ENCODE measurements around the gene TRAK2.
"Not testable (repeated sequence)": the region's sequence is repeated elsewhere in the genome, so short reads cannot be mapped to it uniquely, and the experiment has no call there.

TRAK2 gene

DNA sequence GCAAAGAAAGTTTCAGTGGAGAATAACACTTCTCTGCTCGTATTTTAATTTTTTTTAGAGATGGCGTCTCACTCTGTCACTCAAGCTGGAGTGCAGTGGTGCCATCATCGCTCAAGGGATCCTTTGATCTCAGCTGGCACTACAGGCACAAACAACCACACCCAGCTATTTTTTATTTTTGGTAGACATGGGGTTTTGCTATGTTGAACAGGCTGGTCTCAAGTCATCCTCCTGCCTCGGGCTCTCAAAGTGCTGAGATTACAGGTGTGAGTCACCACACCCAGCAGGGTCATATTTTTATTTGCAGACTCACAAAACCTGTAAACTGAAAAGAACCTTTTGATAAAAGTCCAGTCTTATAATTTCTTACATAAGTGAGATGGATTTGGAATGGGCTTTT is 2.6 kb downstream of the TRAK2 start:
- DNase-seq (ENCODE audit: low read depth): no peak

GRCh38 chr2:201448061-201448460 is 3.2 kb downstream of the TRAK2 start:
- no peak for DNase-seq (ENCODE audit: low read depth)

DNA sequence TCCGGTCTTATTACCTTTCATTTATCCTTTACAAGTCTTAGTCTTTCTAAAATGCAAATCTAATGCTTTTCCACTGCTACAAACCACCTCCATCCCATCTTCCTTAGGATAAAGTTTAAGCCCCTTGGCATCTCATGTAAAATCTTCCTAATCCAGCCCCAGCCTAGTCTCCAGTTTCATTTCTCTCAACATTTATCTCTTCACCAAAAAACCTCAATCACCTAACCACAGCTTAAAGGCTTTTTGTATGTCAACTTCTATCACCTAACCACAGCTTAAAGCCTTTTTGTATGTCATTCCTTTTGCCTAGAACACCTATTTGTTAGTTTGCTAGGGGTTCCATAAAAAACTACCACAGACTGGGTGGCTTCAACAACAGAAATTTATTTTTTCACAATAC is 4.2 kb downstream of the TRAK2 start:
- no peak for DNase-seq (ENCODE audit: low read depth)

DNA sequence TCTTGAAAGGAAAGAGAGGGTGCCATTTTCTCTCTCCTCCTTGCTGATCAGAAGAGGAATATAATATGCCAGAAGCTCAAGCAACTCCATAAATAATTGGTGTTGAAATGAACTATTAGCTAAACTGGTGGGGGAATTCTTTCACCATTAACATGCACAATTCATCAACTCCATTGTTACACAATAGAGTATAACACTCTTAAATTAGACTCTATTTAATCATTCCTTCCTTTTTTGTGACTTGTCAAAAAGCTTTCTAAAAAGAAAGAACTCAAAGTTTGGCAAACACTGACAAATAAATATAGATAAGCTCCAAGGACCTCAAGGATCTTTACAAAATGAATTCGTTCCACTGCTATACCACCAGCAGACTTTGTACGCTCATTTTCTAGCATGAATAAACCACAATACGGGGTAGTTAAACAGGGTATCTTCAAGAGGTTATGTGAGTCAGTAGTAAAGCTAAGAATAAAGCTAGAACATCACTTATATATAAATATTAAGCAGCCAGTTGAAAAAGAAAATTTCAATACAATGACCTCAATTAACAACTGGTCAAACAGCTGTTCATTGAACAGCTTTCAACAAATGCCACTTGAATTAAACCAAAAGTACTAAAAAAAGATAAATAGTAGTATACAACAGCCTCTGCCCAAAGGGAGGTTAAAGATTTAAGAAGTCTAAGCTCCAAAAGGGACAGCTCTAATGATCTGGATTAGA is 6.4 kb downstream of the TRAK2 start:
- DNase-seq (ENCODE audit: low read depth): no peak

DNA sequence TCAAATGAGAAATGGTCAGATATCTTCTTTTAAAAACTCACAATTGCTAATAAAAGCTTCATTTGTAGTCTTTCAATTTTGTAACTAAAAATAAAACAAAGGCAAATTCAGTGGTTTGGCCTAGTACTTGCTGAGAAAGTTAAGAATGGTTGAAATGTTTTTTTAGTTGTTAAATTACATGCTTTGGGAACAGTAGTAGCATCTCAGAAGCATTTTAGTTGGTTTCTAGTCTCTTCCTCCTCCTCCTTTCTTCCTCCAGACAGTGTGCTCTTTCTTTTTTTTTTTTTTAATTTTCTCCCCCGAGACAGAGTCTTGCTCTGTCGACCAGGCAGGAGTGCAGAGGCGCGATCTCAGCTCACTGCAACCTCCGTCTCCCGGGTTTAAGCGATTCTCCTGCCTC is 9.8 kb downstream of the TRAK2 start:
- DNase-seq (ENCODE audit: low read depth): no peak

GRCh38 chr2:201440182-201440581 is 11.1 kb downstream of the TRAK2 start:
- DNase-seq (ENCODE audit: low read depth): no peak

GRCh38 chr2:201439336-201439922 is 11.8 kb downstream of the TRAK2 start:
- not testable (repeated sequence) for DNase-seq (ENCODE audit: low read depth)

DNA sequence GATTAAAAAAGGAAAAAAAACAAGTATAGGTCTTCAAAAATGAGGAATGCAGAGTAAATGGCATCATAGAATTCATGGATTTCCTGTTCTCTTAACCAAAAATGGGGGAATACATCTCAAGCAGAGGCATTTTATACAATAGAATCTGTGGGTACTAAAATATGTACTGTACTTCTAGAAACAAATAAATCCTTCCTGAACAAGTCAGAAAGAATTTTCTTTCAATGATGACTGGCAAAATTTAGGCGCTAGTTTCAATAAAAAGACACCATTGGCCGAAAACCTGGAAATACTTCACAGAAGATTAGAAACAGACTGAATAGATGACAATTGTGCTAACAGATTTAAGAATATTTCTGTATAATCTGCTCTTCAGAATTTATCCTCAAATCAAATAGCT is 15.1 kb downstream of the TRAK2 start:
- no peak for DNase-seq (ENCODE audit: low read depth)

DNA sequence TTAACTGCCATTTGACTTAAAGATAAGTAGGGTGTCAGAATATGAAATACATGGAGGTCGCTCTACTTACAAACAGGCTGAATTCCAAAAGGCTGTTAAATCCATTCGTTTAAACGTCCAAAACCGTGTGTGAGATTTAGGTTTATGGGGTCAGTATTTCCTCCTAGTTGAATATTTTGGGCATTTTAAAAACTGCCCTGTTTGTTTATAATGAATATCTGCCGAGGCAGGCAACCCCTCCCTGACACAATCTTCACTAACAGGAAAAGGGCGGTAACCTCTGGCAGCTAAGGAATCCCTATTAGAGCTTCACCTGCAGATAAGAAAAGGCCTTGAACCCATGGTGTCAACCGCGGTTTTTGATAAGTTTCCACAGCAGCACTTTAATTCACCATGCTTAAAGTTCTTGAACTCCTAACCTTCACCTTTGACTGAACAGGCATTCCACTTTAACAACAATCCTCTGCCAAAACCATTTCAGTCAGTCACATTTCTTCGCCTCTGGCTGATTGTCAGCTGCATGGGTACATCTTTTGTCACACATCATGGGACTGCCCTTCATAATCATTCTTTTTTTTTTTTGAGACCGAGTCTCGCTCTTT is 17.8 kb downstream of the TRAK2 start:
- DNase-seq (ENCODE audit: low read depth): no peak

- DNase-seq (ENCODE audit: low read depth): no peak
Measured at GRCh38 chr2:201432621-201433393, 18.5 kb downstream of the TRAK2 start.

DNA sequence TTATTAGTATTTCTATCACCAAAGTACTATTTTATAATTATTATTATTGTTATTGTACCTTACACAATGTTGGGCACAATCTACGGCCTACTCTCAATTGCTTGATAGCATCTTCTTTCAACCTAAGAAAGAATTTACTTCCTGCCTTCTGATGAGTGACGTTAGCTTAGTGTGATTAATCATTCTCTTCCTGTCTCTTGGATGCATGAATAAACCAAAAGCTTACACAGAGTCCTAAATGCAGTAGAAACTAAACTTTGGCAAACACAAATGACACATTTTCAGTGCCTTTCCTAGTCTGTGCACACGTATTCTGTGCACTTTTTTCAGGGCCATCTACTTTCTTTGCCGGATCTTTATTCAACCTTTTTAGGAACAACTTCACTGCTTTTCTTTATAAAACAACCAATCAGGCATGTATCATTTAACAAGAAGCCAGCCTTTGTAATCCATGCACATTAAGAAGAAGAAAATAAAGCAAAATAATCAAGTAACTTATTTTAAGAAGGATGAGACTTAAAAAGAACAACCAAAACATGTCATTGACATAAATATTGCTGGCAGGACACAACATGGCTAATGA is 19.1 kb downstream of the TRAK2 start:
- DNase-seq (ENCODE audit: low read depth): no peak

GRCh38 chr2:201430839-201431238 is 20.4 kb downstream of the TRAK2 start:
- DNase-seq (ENCODE audit: low read depth): no peak

- not testable (repeated sequence) for DNase-seq (ENCODE audit: low read depth)
Measured at GRCh38 chr2:201430322-201430721, 20.9 kb downstream of the TRAK2 start.

- not testable (repeated sequence) for DNase-seq (ENCODE audit: low read depth)
Measured at GRCh38 chr2:201429835-201430234, 21.4 kb downstream of the TRAK2 start.

DNA sequence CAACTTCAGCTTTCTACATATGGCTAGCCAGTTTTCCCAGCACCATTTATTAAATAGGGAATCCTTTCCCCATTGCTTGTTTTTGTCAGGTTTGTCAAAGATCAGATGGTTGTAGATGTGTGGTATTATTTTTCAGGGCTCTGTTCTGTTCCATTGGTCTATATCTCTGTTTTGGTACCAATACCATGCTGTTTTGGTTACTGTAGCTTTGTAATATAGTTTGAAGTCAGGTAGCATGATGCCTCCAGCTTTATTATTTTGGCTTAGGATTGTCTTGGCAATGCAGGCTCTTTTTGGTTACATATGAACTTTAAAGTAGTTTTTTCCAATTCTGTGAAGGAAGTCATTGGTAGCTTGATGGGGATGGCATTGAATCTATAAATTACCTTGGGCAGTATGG is 22.9 kb downstream of the TRAK2 start:
- DNase-seq (ENCODE audit: low read depth): not testable (repeated sequence)

DNA sequence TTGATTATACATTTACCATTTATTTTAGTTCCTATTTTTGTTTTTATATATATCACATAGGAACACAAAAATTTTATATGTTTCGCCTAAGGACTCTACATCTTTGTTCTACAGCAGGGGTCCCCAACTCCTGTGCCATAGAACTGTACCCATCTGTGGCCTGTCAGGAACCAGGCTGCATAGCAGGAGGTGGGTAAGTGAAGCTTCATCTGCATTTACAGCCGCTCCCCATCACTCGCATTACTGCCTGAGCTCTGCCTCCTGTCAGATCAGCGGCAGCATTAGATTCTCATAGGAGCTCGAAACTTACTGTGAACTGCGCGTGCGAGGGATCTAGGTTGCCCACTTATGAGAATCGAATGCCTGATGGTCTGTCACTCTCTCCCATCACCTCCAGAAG is 25.3 kb downstream of the TRAK2 start:
- no peak for DNase-seq (ENCODE audit: low read depth)

GRCh38 chr2:201420442-201421113 is 30.7 kb downstream of the TRAK2 start:
- no peak for DNase-seq (ENCODE audit: low read depth)

- no peak for DNase-seq (ENCODE audit: low read depth)
Measured at GRCh38 chr2:201419986-201420385, 31.3 kb downstream of the TRAK2 start.

- no peak for DNase-seq (ENCODE audit: low read depth)
Measured at GRCh38 chr2:201419057-201419635, 32.1 kb downstream of the TRAK2 start.

DNA sequence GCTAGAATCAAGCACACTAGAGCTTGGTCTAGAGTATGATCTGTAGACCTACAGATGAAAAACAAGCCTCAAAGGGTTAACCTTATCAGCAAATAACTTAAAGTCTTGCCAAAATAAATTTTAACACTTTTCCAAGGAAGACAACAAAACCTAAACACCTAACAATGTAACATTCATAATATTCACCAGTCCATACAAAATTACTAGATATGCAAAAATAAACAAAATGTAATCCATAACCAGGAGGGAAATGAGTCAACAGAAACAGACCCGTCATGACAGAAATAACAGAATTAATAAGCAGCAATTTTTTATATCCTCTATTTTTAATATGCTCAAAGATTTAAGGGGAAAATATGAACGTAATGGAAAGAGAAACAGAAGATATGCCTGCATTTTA is 36.1 kb downstream of the TRAK2 start:
- no peak for DNase-seq (ENCODE audit: low read depth)

All from stimulated activated CD8-positive, alpha-beta memory T cell treated with anti-CD3 and anti-CD28 coated beads, Interleukin-15, amount 100 ng/mL, for 1 hour (primary cell).